ENCODE measurements around the gene ZNF438. TPM values are rescaled to one million over a fixed set of nuclear protein-coding genes. Genes with fewer than 3 reads are reported as not detected.
A peak's percentile ranks its signal among the peaks of the same experiment; 100 is the strongest.

Gene ZNF438
- total and polyA plus RNA-seq, 2 of the 4 experiments (the other 2 are of a cell fraction), result 1.8 to 2.9 TPM

- BruUV-seq (replicated peaks), result no TSS peak
- H2BK120ac ChIP-seq (ENCODE audit: low read depth, low read length), result peak overlapping the region; percentile 58; the same call in 1 of the 2 replicates
- H3K79me1 ChIP-seq (ENCODE audit: low read depth in 1 of 2, low read length in 2 of 2), result peaks cover 0 to 4% of the 10 kb centered on the region in 2 experiments; a peak in 1 of 4 replicates
Observed at GRCh38 chr10:31061941-31062340, 30.3 kb upstream of the ZNF438 start.

More at GRCh38 chr10:31061941-31062340, 30.3 kb upstream of the ZNF438 start:
- Histone ChIP-seq H3K27me3 (ENCODE audit: control insufficient read depth, insufficient read depth, low read length) (no peaks in the 10 kb centered on the region), H3K27ac (ENCODE audit: insufficient read depth, low read length) (no peak overlapping the region), H2BK20ac (ENCODE audit: low read depth, low read length) (peak overlapping the region; percentile 75), H3K23ac (ENCODE audit: low read depth, low read length) (no peak overlapping the region), H3K56ac (ENCODE audit: extremely low read depth, insufficient read depth, low read length) (no peak overlapping the region), H2AFZ (replicated peaks; ENCODE audit: low read length, poor library complexity) (no peak overlapping the region), H3K9me3 (ENCODE audit: control insufficient read depth, insufficient read depth, low read length) (no peaks in the 10 kb centered on the region), H3K36me3 (ENCODE audit: control insufficient read depth, insufficient read depth, low read length) (no peaks in the 10 kb centered on the region), H3K14ac (replicated peaks; ENCODE audit: low read depth, low read length) (no peak overlapping the region), H3K4ac (ENCODE audit: low read depth, low read length) (no peak overlapping the region), H3K9me1 (ENCODE audit: insufficient read depth, low read length) (peaks cover 8% of the 10 kb centered on the region), H4K5ac (ENCODE audit: low read depth, low read length) (no peak overlapping the region), H4K8ac (ENCODE audit: low read depth in 2 of 2, low read length in 2 of 2) (no peak overlapping the region), H4K91ac (ENCODE audit: insufficient read depth, low read depth, low read length) (peak overlapping the region; percentile 10; the same call in 1 of the 2 replicates), H3K9ac (ENCODE audit: low read depth, low read length) (no peak overlapping the region), H2BK15ac (ENCODE audit: low read depth, low read length) (peak overlapping the region; percentile 65; the same call in 1 of the 3 replicates), H3K4me2 (ENCODE audit: low read depth, low read length) (no peak overlapping the region), H4K20me1 (ENCODE audit: insufficient read depth, low read length) (no peaks in the 10 kb centered on the region), H3K4me1 (ENCODE audit: control insufficient read depth, insufficient read depth, low read length) (peaks cover 7% of the 10 kb centered on the region), H2BK5ac (ENCODE audit: low read depth, low read length, poor library complexity, severe bottlenecking) (no peak overlapping the region), H2AK9ac (replicated peaks; ENCODE audit: low read depth, low read length, poor library complexity) (no peak overlapping the region), H3K18ac (ENCODE audit: low read depth, low read length) (no peak overlapping the region), H3K4me3 (ENCODE audit: insufficient read depth, low read depth, low read length) (no peak overlapping the region), H2AK5ac (ENCODE audit: low read depth, low read length) (peak overlapping the region; percentile 43)
- WGBS, 2 experiments (ENCODE audit: extremely low coverage in 2 of 2, insufficient read length in 1 of 2), result 80% methylated on average over 1 of the region's 9 CpGs; no CpG with 5 or more reads in 1 of the 2 experiments
- dilution Hi-C loops (cut with HindIII; ENCODE audit: low sequenced_read_pairs, unreplicated experiment), result no loop called here
- intact Hi-C loops (cut with micrococcal nuclease), result no loop called here
- no peak for DNase-seq
- TF ChIP-seq RCOR1 (IDR thresholded peaks at IDR 0.05; ENCODE audit: insufficient replicate concordance, low read length) (no peak), MAZ (IDR thresholded peaks at IDR 0.05; ENCODE audit: borderline replicate concordance, low read depth, low read length) (no peak), RFX5 (IDR thresholded peaks at IDR 0.05; ENCODE audit: low read depth, low read length) (no peak), CTCF (conservative IDR thresholded peaks at IDR 0.05; ENCODE audit: low read depth, low read length) (no peak), RAD21 (IDR thresholded peaks at IDR 0.05; ENCODE audit: low read length) (no peak), USF2 (IDR thresholded peaks at IDR 0.05; ENCODE audit: low read depth, low read length) (no peak), SMC3 (IDR thresholded peaks at IDR 0.05; ENCODE audit: low read depth, low read length) (no peak), ELK1 (IDR thresholded peaks at IDR 0.05; ENCODE audit: borderline replicate concordance, low read depth, low read length) (no peak)
- no peak for ATAC-seq (ENCODE audit: low read depth)
- POLR2A ChIA-PET (ENCODE audit: unreplicated experiment), result no interaction called here
- in situ Hi-C loops (cut with MboI; ENCODE audit: low sequenced_read_pairs), result no loop called here
- CTCF ChIA-PET, result no interaction called here
